RPMI7951 (cell line): Measurements from ENCODE around the gene AHDC1. TPM values are rescaled to one million over a fixed set of nuclear protein-coding genes. Genes with fewer than 3 reads are reported as not detected.

ENCODE experiments used
- DNase-seq: peaks from one replicate; pipeline ENCODE4 v3.0.0-alpha.2; 2012; ENCODE audit warnings: low read depth
- total RNA-seq: library from RNA; depleted of rRNA; stranded (reverse); fragments of >200 nt; shearing (Covaris generic); gene quantifications from 2 replicates; pipeline ENCODE4 v1.2.3, GENCODE V29; 2014

AHDC1 gene
- total RNA-seq, 1 experiment from 2014 or later: 7.1 TPM

DNA sequence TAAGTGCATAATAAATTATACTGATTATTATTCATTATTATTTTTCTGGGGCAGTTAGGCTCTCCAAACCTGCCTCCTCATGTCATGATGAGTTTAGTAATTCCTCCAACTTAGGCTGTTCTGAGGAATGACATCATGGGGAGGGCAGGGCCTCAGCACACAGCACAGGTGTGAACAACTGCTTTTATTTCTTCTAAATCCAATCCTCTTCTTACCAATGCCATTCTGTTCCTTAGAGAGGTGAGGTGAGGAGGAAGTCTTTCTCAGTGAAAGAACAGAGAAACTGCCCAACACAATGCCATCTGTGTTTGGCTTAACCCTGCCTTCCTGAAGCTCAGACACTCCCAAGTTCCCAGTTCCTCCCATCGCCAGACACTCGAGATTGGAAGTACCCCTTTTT, 68.6 kb downstream of the AHDC1 start:
- DNase-seq: no peak

DNA sequence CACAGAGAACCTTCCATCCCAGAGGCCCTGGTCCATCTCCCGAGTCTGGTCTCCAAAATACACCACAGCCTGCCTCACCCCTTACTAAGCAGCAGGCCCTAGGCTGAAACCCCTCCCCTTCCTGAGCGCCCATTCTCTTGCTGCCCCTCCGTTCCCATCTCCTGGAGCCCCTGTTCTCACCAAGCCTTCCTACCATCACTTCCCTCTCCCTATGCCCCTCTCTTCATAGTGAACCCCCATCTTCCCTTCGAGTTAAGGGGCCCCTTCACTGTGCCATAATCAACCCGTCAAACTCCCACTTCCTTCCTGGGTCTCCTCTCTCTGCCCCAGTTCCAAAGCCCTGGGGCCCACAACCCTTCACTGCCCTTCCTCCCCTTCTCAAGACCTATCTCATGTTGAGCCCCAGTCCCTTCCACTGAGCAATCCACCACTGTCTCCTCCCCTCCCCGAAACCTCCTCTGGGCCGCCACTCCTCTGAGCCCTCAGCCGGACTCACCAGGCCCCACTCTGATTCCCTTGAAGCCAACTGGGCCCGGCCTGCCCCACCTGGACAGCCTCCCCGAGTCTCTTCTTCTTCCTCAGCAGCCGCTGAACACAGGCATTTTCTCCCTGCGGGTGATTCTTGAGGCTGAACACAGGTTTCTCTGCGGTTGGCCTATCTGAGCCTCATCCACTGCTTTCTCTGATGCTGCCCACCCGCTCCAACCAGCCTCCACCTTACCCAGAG, 71.8 kb downstream of the AHDC1 start:
- DNase-seq: no peak

- no peak for DNase-seq
These were observed 73.8 kb downstream of the AHDC1 start for GRCh38 chr1:27530192-27530591.

- no peak for DNase-seq
These were observed 74.3 kb downstream of the AHDC1 start for GRCh38 chr1:27529704-27530018.

DNA sequence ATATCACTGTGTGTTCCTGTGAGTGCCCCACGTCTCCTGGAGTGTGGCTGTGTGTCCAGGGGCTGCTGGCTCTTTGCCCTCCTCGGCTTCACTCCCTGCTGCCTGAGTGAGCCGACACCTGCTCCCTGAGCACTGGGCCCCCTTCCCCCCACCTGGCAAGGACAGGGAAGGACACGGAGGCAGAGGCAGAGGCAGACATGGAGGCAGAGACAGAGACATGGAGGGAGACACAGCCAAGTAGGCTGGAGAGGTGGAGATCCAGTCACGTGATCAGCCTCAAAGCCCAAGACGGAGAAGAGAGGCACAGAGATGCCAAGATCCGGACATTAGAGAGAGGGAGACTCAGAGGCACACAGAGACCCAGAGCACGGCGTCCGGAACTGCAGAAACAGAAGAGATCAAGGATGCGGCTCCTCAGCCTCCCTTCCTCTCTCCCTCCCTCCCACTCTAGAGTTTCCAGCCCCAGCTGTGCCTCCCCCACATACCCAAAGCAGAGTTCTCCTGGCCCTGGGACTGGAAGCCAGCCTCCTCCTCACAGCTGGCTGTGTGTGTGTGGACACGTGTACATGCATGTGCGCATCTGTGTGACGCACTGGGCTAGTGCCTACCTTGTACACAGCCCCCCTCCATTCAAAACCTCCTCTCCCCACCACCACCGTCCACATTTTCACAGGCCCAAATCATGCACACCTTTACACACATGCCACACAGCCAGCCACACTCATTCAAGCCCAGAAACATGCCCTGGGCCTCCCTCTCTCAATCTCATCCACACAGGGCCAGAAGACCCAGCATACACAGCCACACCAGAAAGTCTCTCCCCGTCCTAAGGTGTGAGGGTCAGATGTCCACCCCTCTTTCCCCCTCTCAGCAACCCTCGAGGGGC, 74.9 kb downstream of the AHDC1 start:
- no peak for DNase-seq

GRCh38 chr1:27527890-27528817, 75.8 kb downstream of the AHDC1 start:
- no peak for DNase-seq

- peak; percentile 38 for DNase-seq
These were observed 76.6 kb downstream of the AHDC1 start for GRCh38 chr1:27527223-27527889.

DNA sequence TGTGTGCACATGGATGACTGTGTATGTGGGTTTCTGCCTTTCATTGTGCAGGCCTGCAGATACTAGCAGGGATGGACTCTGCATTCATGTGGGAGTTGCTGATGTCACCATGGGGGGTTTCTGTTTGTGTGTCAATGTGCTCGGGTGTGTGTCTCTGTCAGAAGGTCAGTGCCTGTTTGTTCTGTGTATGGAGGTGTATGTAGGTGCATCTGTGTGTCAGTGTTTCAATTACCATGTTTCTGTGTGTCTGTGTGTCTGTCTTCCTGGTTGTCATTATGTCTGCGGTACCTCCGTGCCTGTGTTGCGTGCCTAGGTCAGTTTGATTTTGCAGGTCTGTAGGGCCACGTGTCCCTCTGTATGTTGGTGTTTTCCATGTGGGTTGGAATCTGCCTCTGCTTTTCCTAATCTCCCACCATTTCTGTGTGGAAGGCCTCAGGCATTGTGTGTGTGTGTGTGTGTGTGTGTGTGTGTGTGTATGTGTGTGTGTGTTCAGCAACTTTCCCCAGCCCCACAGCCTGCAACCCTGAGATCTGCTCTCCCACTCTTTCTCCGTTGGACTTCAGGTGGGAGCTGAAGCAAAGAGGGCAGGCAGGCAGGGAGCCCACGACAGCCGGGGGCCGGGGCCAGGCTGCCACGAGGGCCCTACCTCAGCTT, 77.2 kb downstream of the AHDC1 start:
- DNase-seq: peak; percentile 32

- DNase-seq: peak; percentile 82
These were observed 78.4 kb downstream of the AHDC1 start for GRCh38 chr1:27525296-27526272.

GRCh38 chr1:27523337-27524020, 80.5 kb downstream of the AHDC1 start:
- DNase-seq: no peak

DNA sequence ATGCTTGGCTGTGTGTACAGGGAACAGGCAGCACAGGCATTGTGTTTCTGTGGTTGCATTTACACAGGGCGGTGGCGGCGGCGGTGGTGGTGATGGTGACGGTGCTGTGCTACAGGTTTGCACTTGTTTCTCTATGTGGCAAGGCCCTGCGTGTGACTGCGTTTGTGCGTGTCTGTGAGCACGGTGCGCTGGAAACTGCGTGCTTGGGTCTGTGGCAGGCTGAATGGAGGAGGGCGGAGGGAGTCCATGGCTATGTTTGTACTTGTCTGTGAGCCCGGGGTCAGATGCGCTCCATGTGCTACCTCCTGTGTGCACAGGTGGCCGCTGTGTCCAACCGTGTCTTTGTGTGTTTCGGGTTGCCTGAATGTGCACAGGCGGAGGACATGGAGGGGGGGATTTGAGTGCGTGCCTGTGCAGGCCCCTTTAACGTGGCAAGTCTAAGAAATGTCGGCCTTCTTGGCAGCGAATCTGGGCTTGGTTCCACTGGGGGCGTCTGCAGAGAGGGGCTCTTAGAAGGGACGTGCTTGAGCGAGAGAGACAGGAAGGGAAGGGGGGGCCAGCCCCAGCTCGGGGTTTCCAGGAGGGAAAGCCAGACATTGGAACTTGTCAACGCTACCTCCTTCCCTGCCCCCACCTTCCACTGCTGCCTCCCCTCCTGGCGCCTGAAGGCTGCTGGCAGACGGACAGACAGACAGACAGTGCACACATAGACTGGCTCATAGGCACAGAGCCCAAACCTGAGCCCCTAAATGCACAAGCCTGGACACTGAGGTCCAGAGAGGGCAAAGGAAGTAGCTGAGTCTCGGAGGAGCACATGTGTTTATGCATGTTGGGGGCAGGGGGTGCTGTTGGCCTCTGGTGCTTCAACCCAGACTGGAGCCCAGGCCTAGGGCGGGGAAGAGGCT, 81.3 kb downstream of the AHDC1 start:
- no peak for DNase-seq

DNA sequence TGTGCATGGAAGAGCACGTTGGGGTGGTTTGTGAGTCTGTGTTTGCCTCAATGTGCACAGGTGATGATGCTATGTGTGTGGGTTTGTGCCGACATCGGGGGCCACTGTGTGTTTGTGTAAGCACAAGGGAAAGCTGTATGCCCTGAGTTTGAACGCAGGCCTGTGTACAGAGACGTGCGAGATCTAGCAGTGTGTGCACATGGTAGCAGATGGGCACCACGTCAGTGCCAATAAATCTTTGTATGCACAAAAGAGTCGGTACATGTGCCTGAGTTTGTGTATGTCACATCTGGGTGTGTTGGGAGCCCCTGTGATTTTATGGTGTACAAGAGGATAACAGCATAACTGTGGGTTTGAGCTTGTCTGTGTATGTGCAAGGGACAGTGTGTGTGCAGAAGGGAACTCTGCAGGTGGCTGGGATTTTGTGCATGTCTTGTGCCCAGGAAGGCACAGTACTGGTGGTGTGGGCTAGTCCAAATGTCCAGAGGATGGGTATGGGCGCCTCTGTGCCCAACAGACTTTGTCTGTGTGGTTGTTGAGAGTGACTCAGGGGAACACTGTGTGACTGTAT, 82.0 kb downstream of the AHDC1 start:
- no peak for DNase-seq

- no peak for DNase-seq
These were observed 82.6 kb downstream of the AHDC1 start for GRCh38 chr1:27521336-27521831.

GRCh38 chr1:27520651-27521050, 83.3 kb downstream of the AHDC1 start:
- no peak for DNase-seq

DNA sequence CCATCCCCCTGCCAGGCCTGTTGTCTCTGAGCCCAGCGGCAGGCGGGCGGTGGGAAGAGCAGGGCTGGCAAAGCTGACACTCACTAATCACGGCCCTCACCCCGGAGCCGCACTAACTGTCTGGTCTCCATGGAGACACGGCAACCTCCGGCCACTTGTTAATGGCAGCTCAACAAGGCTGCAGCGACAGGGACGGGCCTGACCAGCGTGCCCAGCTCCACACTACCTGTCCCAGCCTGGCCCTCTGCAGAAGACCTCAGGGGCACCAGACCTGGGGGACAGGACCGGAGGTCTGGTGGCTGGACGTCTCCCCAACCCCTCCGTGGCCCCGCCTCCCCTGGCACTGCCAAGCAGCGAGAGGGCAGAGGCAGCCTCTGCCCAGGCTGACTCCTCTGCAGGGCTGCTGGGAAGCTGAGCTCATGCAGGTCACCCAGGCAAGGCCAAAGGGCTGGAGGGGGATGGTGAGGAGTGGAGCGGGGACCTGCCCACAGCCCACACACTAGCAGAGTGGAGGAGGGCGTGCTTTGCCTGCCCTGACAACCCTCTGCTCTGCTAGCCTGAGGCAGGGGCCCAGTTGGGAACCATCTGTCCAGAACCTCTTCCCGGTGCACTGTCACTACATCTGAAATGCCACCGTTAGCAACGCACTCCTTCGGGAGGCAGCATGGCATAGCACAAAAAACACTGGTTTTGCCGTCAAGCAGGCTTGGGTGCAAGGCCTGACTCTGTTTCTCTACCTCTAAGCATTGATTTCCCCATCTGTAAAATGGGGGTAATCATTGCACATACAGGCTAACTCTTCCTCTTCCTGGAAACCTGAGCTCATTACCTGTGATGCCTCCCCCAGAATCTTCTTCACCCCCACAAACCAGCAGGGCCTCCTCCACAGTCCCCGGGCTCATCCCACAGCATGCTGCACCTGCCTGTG, 84.3 kb downstream of the AHDC1 start:
- DNase-seq: peak; percentile 36

DNA sequence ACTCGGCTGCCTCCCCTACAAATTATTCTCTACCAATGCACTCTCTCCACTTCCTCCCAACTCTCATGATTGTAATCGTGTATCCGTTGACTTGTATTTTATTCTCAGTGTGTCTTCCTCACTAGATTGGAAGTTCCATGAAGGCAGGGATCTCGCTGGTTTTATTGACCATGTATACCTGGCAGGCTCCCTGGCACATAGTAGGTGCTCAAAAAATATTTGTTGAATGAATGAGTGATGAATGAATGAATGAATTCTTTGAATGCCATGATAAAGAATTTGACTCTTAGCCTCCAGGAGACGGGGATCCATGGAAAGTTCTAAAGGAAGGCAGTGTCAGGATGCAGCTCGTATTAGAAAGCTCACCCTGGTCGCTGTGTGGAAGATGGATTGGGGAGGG, 85.1 kb downstream of the AHDC1 start:
- DNase-seq: no peak
